ENCODE data around the gene PATL1.

PATL1 gene

GRCh38 chr11:59658036-59658435 is 10.8 kb downstream of the PATL1 start:
- ChIA-PET POLR2A (interaction anchor here (1.0 kb wide), 1 partner anchor 47 kb away, joined by 3 read pairs; no protein-coding TSS in a partner anchor), CTCF (no interaction called here)
- Histone ChIP-seq H3K27ac (ENCODE audit: extremely low read depth, low read depth, low read length) (no peak overlapping the region), H3K36me3 (ENCODE audit: control insufficient read depth in 2 of 2, insufficient read depth in 1 of 2, low read length in 2 of 2) (peaks cover 46 to 90% of the 10 kb centered on the region in 2 experiments), H3K4me3 (ENCODE audit: low read depth, low read length) (no peak overlapping the region), H3K9me3 (ENCODE audit: control insufficient read depth, insufficient read depth, low read depth, low read length) (no peaks in the 10 kb centered on the region), H3K4me1 (ENCODE audit: control insufficient read depth, insufficient read depth, low read length) (no peaks in the 10 kb centered on the region)
- TF ChIP-seq ZNF16 (tag by site-specific recombination; IDR thresholded peaks at IDR 0.05; ENCODE audit: low read depth) = no peak
- TF ChIP-seq ZBTB21 (tag by site-specific recombination; IDR thresholded peaks at IDR 0.05) = no peak
- TF ChIP-seq ZNF596 (tag by site-specific recombination; IDR thresholded peaks at IDR 0.05) = no peak
- TF ChIP-seq ZNF157 (tag by site-specific recombination; IDR thresholded peaks at IDR 0.05) = no peak
- TF ChIP-seq PRDM4 (tag by site-specific recombination; IDR thresholded peaks at IDR 0.05) = no peak
- TF ChIP-seq, protein P1, sequence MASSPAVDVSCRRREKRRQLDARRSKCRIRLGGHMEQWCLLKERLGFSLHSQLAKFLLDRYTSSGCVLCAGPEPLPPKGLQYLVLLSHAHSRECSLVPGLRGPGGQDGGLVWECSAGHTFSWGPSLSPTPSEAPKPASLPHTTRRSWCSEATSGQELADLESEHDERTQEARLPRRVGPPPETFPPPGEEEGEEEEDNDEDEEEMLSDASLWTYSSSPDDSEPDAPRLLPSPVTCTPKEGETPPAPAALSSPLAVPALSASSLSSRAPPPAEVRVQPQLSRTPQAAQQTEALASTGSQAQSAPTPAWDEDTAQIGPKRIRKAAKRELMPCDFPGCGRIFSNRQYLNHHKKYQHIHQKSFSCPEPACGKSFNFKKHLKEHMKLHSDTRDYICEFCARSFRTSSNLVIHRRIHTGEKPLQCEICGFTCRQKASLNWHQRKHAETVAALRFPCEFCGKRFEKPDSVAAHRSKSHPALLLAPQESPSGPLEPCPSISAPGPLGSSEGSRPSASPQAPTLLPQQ (tag by site-specific recombination; IDR thresholded peaks at IDR 0.05) = no peak
- no peak for TF ChIP-seq ZNF416 (tag by site-specific recombination; IDR thresholded peaks at IDR 0.05)
- TF ChIP-seq ZBTB49 (tag by site-specific recombination; IDR thresholded peaks at IDR 0.05; ENCODE audit: low read depth) = no peak
- no peak for TF ChIP-seq ZSCAN18 (tag by site-specific recombination; IDR thresholded peaks at IDR 0.05)
- no peak for TF ChIP-seq ZSCAN30 (tag by site-specific recombination; IDR thresholded peaks at IDR 0.05)
- TF ChIP-seq ZNF704 (tag by site-specific recombination; IDR thresholded peaks at IDR 0.05) = no peak
- no peak for TF ChIP-seq SALL2 (tag by site-specific recombination; IDR thresholded peaks at IDR 0.05; ENCODE audit: borderline replicate concordance)
- TF ChIP-seq ZNF473 (tag by site-specific recombination; IDR thresholded peaks at IDR 0.05) = no peak
- TF ChIP-seq ZBTB17 (tag by site-specific recombination; IDR thresholded peaks at IDR 0.05) = no peak
- no peak for TF ChIP-seq ZBTB1 (tag by site-specific recombination; IDR thresholded peaks at IDR 0.05)
- TF ChIP-seq ZNF792 (tag by site-specific recombination; IDR thresholded peaks at IDR 0.05) = no peak
- no peak for TF ChIP-seq ZNF510 (tag by site-specific recombination; IDR thresholded peaks at IDR 0.05; ENCODE audit: insufficient replicate concordance)

Measured in HEK293 (cell line).